HG02623 (cell line): ENCODE results near the gene ASB13.

Experiments
- ATAC-seq: cut with Tn5 transposase; IDR thresholded peaks from one replicate; pipeline ENCODE4 v1.9.1; 2021; ENCODE audit warnings: moderate library complexity; ENCODE audit not compliant: unreplicated experiment

Gene ASB13

DNA sequence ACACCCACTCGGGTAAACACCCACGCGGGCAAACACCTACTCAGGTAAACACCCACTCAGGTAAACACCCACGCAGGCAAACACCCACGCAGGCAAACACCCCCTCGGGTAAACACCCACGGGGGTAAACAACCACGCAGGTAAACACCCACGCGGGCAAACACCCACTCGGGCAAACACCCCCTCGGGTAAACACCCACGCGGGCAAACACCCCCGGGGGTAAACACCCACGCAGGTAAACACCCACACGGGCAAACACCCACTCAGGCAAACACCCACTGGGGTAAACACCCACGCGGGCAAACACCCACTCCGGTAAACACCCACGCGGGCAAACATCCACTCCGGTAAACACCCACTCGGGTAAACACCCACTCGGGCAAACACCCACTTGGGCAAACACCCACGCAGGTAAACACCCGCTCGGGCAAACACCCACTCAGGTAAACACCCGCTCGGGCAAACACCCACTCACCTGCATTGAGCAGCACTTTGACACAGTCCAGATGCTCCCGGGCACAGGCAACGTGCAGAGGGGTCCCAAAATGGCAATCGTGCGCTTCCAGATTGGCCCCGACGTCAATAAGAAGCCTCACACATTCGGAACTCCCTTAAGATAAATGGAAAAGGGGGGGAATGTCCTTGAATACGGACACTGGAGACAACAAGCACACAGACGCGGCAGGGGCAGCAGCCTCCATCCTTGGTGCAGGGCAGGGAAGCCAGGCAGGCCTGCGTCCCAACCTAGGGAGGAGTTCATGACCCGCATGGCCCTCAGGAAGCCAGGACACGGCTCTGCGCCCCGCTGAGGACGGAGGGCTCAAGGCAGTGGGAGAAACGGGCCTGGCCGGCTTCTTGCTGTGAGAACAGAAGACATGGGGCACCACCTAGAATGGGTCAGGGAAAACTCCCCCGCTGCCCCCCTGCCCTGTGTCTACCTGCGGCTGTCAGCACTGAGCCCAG, 17.6 kb downstream of the ASB13 start:
- ATAC-seq = no peak

DNA sequence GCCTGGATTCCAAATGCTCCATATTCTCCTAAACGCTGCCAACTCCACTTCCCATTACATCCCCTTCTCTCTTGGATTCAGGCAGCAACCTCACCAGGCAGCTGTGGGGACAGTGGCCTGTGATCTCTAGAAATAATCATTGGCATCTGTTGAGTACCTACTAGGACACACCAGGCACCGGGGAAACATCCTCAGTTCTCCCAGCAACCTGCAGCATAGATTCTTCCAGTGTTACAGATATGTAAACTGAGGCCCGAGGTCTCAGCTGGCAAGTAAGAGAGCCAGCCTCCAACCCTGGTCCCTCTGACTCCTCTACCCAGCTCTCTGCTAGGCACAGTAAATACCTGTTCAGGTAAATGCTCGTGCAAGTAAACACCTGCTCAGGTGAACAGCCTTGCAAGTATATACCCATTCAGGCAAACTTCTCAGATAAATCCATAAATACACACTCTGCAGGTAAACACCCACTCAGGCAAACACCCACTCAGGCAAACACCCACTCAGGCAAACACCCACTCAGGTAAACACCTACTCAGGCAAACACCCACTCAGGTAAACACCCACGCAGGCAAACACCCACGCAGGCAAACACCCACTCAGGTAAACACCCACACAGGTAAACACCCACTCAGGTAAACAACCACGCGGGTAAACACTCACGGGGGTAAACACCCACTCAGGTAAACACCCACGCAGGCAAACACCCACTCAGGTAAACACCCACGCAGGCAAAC, 18.7 kb downstream of the ASB13 start:
- ATAC-seq = no peak

DNA sequence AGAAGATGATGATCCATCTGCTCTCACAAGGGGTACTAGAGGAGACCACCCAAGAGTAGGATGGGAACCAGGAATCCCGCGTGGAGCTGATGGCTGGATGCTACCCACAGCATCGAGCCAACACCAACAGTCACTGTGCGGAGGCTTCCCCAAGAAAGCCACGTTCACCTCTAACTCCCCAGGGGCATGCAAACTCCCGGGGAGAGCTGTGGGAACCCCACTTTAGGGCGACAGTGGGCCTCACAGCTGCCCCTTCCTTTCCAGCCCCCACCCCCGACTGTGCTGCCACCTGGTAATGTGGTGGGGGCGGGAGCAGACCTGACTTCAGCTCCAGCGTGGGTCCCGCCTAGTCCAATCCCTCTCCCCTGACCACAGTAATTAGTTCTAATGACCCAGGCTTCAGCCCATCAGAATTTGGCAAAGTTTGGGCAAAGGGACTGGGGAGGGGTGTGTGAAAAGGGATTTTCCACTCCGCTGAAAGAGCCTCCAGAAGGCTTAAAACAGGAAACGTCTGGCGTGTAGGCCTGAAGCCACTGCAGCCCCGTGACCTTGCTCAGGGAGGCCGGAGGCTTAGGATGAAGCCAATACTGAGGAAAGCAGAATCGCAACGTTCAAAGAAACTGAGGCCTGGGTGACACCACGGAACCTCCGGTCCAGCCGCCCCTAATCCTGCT, 20.3 kb downstream of the ASB13 start:
- no peak for ATAC-seq

- ATAC-seq = no peak
These were observed 21.0 kb downstream of the ASB13 start for GRCh38 chr10:5645375-5645774.

GRCh38 chr10:5644930-5645329, 21.5 kb downstream of the ASB13 start:
- no peak for ATAC-seq

DNA sequence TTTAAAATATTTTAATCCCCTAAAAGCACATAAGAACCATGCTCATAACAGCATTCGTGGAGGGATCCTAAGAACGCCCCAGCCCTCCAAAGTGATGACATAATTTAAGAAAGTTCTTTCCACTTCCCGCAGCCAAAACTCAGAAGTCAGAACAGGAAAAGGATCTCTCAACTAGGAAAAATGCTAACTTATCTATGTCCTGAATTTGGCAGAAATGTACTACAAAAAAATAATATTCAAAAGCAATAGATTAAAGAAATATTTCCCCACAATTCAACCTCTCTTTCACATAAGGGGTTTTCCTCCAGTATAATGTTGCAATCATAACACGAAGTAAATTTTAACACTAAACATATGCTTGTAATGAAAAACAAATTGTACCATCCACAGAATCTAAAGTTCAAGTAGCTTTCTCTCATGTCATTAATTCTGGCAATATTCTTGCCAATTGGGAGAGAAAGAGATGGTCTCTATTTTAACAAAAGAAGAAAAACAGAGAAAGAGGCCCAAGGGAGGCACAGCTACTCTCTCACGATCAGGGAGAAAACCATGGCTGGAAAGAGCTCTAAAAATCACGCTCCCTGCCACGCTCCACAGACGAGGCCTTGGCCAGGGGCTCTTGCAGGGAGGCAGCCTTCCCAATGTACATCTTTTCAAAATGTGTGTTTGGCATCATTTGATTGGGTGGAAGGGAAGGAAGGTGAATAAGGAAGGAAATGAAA, 22.9 kb downstream of the ASB13 start:
- ATAC-seq = no peak

- ATAC-seq = no peak
These were observed 24.9 kb downstream of the ASB13 start for GRCh38 chr10:5641501-5641900.

DNA sequence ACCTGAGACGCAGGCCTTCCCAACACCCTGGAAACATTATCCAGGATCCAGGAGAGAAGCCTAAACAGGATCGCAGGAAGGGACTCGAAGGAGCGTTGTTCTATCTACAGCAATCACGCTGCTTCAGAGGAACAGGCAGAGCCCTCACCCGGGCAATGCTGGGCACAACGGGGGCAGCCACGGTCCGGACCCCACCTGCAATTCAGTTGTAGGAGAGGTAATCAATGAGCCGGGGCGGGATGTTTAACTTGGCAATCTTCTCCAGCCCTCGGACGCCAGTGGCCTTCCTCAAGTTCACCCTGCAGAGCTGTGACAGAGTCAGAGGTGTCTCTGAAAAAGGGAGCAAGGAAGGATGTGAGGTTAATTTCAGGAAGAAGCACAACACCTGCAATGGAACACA, 25.9 kb downstream of the ASB13 start:
- no peak for ATAC-seq

- no peak for ATAC-seq
These were observed 26.4 kb downstream of the ASB13 start for GRCh38 chr10:5640036-5640435.

DNA sequence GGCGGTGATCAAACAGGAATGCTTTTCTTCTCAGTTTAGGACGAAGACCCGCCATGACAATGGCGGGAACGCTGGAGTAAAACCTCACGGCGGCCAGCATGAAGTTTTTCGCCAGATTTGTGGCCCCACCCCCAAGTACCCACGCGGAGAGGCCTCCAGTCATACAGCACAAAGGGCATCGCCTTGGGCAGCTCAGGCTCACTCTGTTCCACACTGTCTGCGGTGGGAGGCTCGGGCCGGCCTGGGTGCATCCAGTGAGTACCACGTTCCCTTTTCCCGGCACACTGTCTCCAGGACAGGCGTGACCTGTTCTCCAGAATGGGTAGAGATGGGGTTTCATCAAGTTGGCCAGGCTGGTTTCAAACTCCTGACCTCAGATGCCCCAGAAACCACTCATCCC, 27.3 kb downstream of the ASB13 start:
- ATAC-seq = no peak

DNA sequence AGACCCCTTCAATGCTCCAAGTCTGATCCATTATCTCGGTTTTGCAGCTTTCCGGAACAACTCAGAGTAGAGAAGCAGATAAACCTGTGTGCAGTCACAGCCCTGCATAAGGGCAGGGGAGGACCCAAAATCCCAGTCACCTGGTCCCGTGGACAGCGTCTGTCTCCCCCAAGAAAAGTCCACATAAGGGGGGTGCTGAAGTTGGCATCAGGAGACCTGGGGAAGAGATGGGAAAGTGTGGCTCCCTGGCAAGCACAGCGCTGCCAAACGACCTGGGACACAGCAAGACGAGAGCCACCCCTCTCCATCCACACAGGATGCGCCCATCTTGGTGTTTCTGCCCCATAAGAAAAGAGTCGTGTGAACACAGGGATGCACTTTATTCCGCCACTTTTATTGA, 27.9 kb downstream of the ASB13 start:
- ATAC-seq = no peak

- ATAC-seq = no peak
These were observed 31.5 kb downstream of the ASB13 start for GRCh38 chr10:5634918-5635317.

DNA sequence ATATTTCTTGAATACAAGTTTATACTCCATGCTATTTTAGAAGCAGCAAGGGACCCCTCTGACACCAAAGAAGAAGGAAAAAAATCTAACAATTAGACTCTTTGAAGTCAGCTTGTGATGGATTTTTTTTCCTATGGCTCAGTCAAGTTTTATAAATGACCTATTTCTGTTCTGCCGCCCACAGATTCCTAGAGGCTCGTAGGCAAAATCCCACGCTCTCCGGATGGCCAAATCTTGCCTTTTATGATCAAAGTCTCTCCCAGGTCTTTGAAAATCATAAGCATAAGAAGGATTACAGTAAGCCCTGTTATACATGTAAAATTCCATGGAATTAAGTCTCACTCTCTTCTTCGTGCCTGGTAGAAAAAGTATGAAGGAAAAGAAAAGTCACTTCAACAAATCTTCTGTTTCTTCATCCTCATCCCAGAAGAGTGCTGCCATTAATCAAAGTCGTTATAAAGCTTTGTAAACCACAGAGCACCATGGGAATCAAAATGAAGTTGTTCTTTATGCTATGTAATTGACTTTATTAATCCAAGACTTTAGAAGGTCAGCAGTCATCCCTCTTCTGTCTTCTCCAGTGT, 33.1 kb downstream of the ASB13 start:
- no peak for ATAC-seq

GRCh38 chr10:5632446-5632845, 33.9 kb downstream of the ASB13 start:
- ATAC-seq = no peak

GRCh38 chr10:5631936-5632335, 34.5 kb downstream of the ASB13 start:
- ATAC-seq = no peak

DNA sequence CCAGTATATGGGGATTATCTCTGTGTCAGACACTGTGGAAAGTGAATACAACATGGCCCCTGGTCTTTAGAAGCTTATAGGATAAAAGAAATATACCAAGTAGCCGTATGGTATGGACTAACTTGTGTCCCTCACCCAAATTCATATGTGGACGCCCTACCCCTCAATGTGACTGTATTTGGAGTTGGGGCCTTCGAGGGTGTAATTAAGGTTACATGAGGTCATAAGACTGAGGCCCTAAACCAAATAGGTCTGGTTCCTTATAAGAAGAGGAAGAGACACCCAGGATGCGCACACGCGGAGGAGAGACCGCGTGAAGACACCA, 36.3 kb downstream of the ASB13 start:
- no peak for ATAC-seq

DNA sequence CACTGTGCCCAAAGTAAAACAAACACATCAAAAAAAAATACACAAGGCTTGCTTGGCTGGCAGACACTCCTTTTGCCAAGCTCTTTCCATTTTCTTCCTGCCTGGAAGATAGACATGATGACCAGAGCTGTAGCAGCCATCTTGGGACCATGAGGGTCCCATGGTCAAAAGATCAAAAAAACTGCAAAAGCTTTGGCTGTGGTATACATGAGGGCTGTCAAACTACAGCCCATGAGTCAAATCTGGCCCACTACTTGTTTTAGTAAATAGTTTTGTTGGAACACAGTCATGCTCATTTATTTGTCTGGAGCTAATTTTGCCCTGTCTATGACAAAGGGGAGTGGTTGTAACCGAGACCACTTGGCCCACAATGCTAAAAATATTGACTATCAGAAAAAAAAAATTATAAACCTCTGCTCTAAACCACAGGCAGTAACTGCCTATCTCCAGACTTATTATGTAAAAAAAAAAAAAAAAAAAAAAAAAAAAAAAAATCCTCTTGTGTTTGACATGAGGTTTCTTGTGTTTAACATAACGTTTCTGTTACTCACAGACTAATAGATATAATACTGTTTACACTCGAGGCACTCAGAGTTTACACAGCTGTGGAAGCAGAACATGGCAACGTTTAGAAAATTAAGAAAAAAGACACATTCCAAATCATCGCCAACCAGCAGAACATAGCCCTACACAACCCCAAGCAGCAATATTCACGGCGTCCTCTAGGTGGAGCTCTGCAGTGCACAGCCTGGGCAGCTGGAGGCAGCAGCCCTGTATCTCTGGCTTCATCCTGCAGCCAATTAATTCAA, 36.9 kb downstream of the ASB13 start:
- ATAC-seq = peak; percentile 74

- no peak for ATAC-seq
These were observed 37.7 kb downstream of the ASB13 start for GRCh38 chr10:5628451-5629302.

GRCh38 chr10:5627486-5628044, 38.8 kb downstream of the ASB13 start:
- ATAC-seq = no peak
